K562 (cell line): ENCODE data around the gene DSEL. TPM values are rescaled to one million over a fixed set of nuclear protein-coding genes. Genes with fewer than 3 reads are reported as not detected.

Experiments
- ATAC-seq: fragments of 200-7000 bp; cut with Tn5 transposase; 3 replicates; pipeline ENCODE4 v1.9.1; 2020; ENCODE audit warnings: moderate library complexity
- BruUV-seq: library from RNA; stranded (reverse); fragments of 400-500 nt; replicated peaks from 2 replicates; lab custom pipeline; 2021; lab: Mats Ljungman, UMichigan
- CTCF ChIA-PET: fragments of 300-600 bp; formaldehyde crosslinking; extraction: SDS; loops from one replicate; lab custom pipeline; 2021; ENCODE audit warnings: low intra/inter-chr PET ratio; lab: Yijun Ruan, JAX
- POLR2A ChIA-PET: fragments of 300-600, 350-650 bp; sonication (Branson Sonifier 250); formaldehyde crosslinking; extraction: SDS; loops from one replicate; lab custom pipeline; 2021; ENCODE audit warnings: antibody characterized with exemption, inconsistent platforms; lab: Yijun Ruan, JAX
- DNase-seq, 4 experiments: peaks; one replicate each; pipeline versions ENCODE4 v3.0.0 to v3.0.0-alpha.2; 2011 to 2018; ENCODE audit warnings: low spot score in 3 of 4, mixed read lengths in 3 of 4; ENCODE audit errors: extremely low read depth in 1 of 4
- FAIRE-seq: peaks from 2 replicates; lab custom pipeline; 2011; peaks lifted over from hg19 to GRCh38; lab: Jason Lieb, UNC
- H2AFZ ChIP-seq: 2 replicates; pipeline ENCODE4 v1.6.0; 2011; ENCODE audit warnings: low read depth, low read length, control low read depth, inconsistent platforms
- H3K27ac ChIP-seq: fragments of 200-600 bp; 3 replicates; pipeline ENCODE4 v1.8.0; 2011; ENCODE audit warnings: low read depth, mild to moderate bottlenecking, control low read depth, inconsistent platforms, low read length, moderate library complexity, mixed read lengths; ENCODE audit errors: extremely low read depth
- H3K27me3 ChIP-seq, 2 experiments: fragments of 300-600 bp in 1 of 2; 2 replicates in 1 of 2; 3 replicates in 1 of 2; pipeline versions ENCODE4 v1.6.0 to v1.8.0; 2011; ENCODE audit warnings: inconsistent platforms in 2 of 2, low read length in 2 of 2, mild to moderate bottlenecking in 1 of 2, mixed read lengths in 1 of 2, moderate library complexity in 1 of 2; ENCODE audit not compliant: control insufficient read depth in 2 of 2, insufficient read depth in 2 of 2
- H3K36me3 ChIP-seq: fragments of 300-600 bp; 3 replicates; pipeline ENCODE4 v1.8.0; 2011; ENCODE audit warnings: mild to moderate bottlenecking, low read length, inconsistent platforms; ENCODE audit not compliant: control insufficient read depth, insufficient read depth
- H3K4me1 ChIP-seq, 2 experiments: fragments of 200-600 bp in 1 of 2; replicated peaks in 1 of 2; 2 replicates in 1 of 2; 3 replicates in 1 of 2; pipeline versions ENCODE4 v1.5.1 to v1.8.0; 2011; ENCODE audit warnings: inconsistent platforms in 2 of 2, low read length in 2 of 2, mild to moderate bottlenecking in 1 of 2, mixed read lengths in 1 of 2, moderate library complexity in 1 of 2; ENCODE audit not compliant: control insufficient read depth in 2 of 2, insufficient read depth in 2 of 2
- H3K4me2 ChIP-seq: 2 replicates; pipeline ENCODE4 v1.6.1; 2011; ENCODE audit warnings: low read length, control low read depth, inconsistent platforms, mixed read lengths; ENCODE audit not compliant: insufficient read depth
- H3K4me3 ChIP-seq: fragments of 200-600 bp; sonication (generic), shearing (Covaris generic); 2 replicates; pipeline ENCODE4 v1.5.1; 2016; ENCODE audit warnings: control low read depth, inconsistent platforms
- H3K79me2 ChIP-seq: fragments of 200-600 bp; 3 replicates; pipeline ENCODE4 v1.8.0; 2011; ENCODE audit warnings: low read length, inconsistent platforms; ENCODE audit not compliant: control insufficient read depth, insufficient read depth
- H3K9ac ChIP-seq, 2 experiments: 2 replicates each; pipeline versions ENCODE4 v1.6.0 to v1.6.1; 2011; ENCODE audit warnings: low read depth in 2 of 2, low read length in 2 of 2, control low read depth in 1 of 2, inconsistent platforms in 1 of 2, mild to moderate bottlenecking in 1 of 2, mixed read lengths in 1 of 2; ENCODE audit not compliant: insufficient read depth in 1 of 2
- H3K9me1 ChIP-seq: one replicate; pipeline ENCODE4 v1.6.0; 2011; ENCODE audit warnings: inconsistent platforms, mild to moderate bottlenecking, low read length, moderate library complexity; ENCODE audit not compliant: control insufficient read depth, insufficient read depth
- H3K9me3 ChIP-seq: replicated peaks from 2 replicates; pipeline ENCODE4 v1.5.1; 2011; ENCODE audit warnings: low read depth, low read length, inconsistent platforms; ENCODE audit not compliant: control insufficient read depth, insufficient read depth
- H4K20me1 ChIP-seq: replicated peaks from 2 replicates; pipeline ENCODE4 v1.6.1; 2011; ENCODE audit warnings: low read length, inconsistent platforms, mixed read lengths; ENCODE audit not compliant: control insufficient read depth, insufficient read depth
- C11orf30 ChIP-seq: fragments of 450-650 bp; IDR thresholded peaks from 2 replicates; pipeline ENCODE4 v1.6.1; 2016; ENCODE audit warnings: low read depth, mild to moderate bottlenecking
- CUX1 ChIP-seq: fragments of 200-800 bp; sonication (Bioruptor generic); IDR thresholded peaks from 2 replicates; pipeline ENCODE4 v1.6.1; 2016; ENCODE audit warnings: missing genetic modification characterization, missing compliant biosample characterization
- ESRRB ChIP-seq: fragments of 250-450 bp; sonication (Bioruptor Pico); IDR thresholded peaks from 2 replicates; pipeline ENCODE4 v1.5.0; 2020; ENCODE audit warnings: mild to moderate bottlenecking, moderate library complexity, borderline replicate concordance
- KLF6 ChIP-seq: fragments of 250-450 bp; sonication (Bioruptor Pico); IDR thresholded peaks from 2 replicates; pipeline ENCODE4 v1.4.0; 2020; ENCODE audit warnings: mild to moderate bottlenecking, moderate library complexity, borderline replicate concordance
- LARP7 ChIP-seq: fragments of 450-650 bp; IDR thresholded peaks from 2 replicates; pipeline ENCODE4 v1.6.1; 2016
- MBD1 ChIP-seq: fragments of 250-450 bp; sonication (Bioruptor Pico); IDR thresholded peaks from 2 replicates; pipeline ENCODE4 v1.8.0; 2022; ENCODE audit warnings: inconsistent platforms
- MBD2 ChIP-seq: sonication (generic); IDR thresholded peaks from 2 replicates; pipeline ENCODE4 v1.6.1; 2016; ENCODE audit warnings: low read depth, borderline replicate concordance
- NFE2L1 ChIP-seq: fragments of 450-650 bp; IDR thresholded peaks from 2 replicates; pipeline ENCODE4 v1.6.1; 2016; ENCODE audit warnings: missing genetic modification characterization, low read depth, mild to moderate bottlenecking, missing compliant biosample characterization, moderate library complexity, borderline replicate concordance
- POU5F1 ChIP-seq: fragments of 150-350 bp; IDR thresholded peaks from 2 replicates; pipeline ENCODE4 v1.6.1; 2014; ENCODE audit warnings: borderline replicate concordance, low read length, low read depth, mild to moderate bottlenecking; ENCODE audit not compliant: partially characterized antibody
- STAT5B ChIP-seq: fragments of 250-450 bp; sonication (Bioruptor Pico); IDR thresholded peaks from 2 replicates; pipeline ENCODE4 v1.8.0; 2021; ENCODE audit warnings: mild to moderate bottlenecking, inconsistent platforms
- TAF1 ChIP-seq: IDR thresholded peaks from 2 replicates; pipeline ENCODE4 v1.6.1; 2011; ENCODE audit warnings: mild to moderate bottlenecking, low read length, moderate library complexity; ENCODE audit not compliant: insufficient read depth, control insufficient read depth, severe bottlenecking; ENCODE audit errors: extremely low read depth
- TAF9B ChIP-seq: fragments of 450-650 bp; IDR thresholded peaks from 2 replicates; pipeline ENCODE4 v1.6.1; 2018; ENCODE audit warnings: mild to moderate bottlenecking; ENCODE audit not compliant: partially characterized antibody
- ZBED1 ChIP-seq: IDR thresholded peaks from 2 replicates; pipeline ENCODE4 v1.6.1; 2014
- ZNF134 ChIP-seq: fragments of 250-450 bp; sonication (Bioruptor Pico); conservative IDR thresholded peaks from 2 replicates; pipeline ENCODE4 v1.4.0; 2020
- ZNF212 ChIP-seq: fragments of 450-650 bp; formaldehyde crosslinking; IDR thresholded peaks from 2 replicates; pipeline ENCODE4 v1.4.0; 2020; ENCODE audit warnings: mild to moderate bottlenecking
- WGBS: fragments of 100-300 bp; shearing (Covaris generic); methylation state at CpG from one replicate; pipeline ENCODE4 v1.1.6; 2016; ENCODE audit warnings: low coverage, mixed read lengths; ENCODE audit not compliant: insufficient coverage; ENCODE audit errors: missing lambda C conversion rate; 5-methylcytosine and 5-hydroxymethylcytosine counted together
- in situ Hi-C: fragments of 300-500 bp; cut with MboI; formaldehyde crosslinking; loops from 4 replicates; pipeline ENCODE4 v1.15.0; 2018; ENCODE audit warnings: inconsistent platforms, mixed read lengths
- intact Hi-C: fragments of 100-400 bp; cut with micrococcal nuclease; formaldehyde crosslinking; loops from 2 replicates; pipeline ENCODE4 v1.14.2; 2022
- polyA plus RNA-seq, 8 experiments: library from polyadenylated mRNA; depleted of rRNA in 4 of 8; stranded (reverse) in 5 of 8; unstranded in 3 of 8; fragments of >200 nt; fragmentation: Nextera tagmentation in 2 of 8; fragmentation: Illumina TruSeq in 1 of 8; extraction: Ambion mirVana in 2 of 8; extraction: Trizol in 1 of 8; gene quantifications; 2 replicates each; pipeline versions ENCODE4 v1.2.1 to v1.2.3, GENCODE V29; 2011 to 2014; ENCODE audit warnings: inconsistent platforms in 1 of 8, missing spikeins in 1 of 8
- total RNA-seq, 7 experiments: library from RNA; depleted of rRNA in 6 of 7; stranded (reverse); fragments of >200 nt in 6 of 7; fragmentation: Illumina TruSeq in 2 of 7; extraction: Trizol in 2 of 7; gene quantifications; 2 replicates each; pipeline versions ENCODE4 v1.2.1 to v1.2.3, GENCODE V29; 2011 to 2021; ENCODE audit warnings: low replicate concordance in 1 of 7

The DSEL gene
- total and polyA plus RNA-seq, 9 of the 15 experiments (the other 6 are each of a cell fraction or from before 2014, with no cell fraction given) = under 0.01 to 0.04 (median 0.01) TPM; not detected in 3

DNA sequence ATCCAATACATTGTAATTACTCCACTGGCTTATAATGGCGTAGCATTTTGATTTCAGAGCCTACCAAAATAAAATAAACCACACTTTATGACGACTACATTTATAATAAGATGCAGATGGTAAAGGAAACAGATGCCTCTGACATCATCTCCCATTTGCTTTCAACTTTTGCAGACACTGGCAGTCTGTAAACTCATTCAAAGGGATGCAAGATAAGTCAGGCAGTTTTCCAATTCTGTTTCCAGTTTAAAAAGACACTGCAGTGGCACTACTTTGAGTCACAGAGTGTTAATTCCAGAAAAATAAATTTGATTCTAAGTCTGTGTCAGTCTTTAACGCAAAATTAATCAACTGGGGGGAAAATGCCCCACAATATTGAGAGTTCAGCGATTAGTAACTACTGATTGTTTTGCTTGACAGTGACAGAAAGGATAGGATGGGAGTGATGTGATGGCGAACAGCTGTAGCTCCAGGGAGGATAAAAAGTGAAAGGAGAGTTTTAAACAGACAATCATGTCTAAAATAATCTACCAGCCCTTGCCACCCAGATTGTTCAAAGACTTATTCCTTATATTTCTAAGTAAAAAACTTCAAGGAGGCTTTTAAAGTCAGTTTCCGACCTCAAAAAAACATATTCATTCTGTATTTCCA, 6.7 kb downstream of the DSEL start:
- intact Hi-C loops = loop anchor here (10.0 kb wide), 3 partner anchors 1115 to 1225 kb away; no protein-coding TSS in a partner anchor
- CTCF ChIA-PET = no interaction called here
- FAIRE-seq = no peak

More for the DNA sequence above, 6.7 kb downstream of the DSEL start:
- Histone ChIP-seq H3K36me3 (no peaks in the 10 kb centered on the region), H3K27me3 (no peaks in the 10 kb centered on the region), H2AFZ (no peak overlapping the region), H3K9ac (no peak overlapping the region), H3K4me1 (no peaks in the 10 kb centered on the region), H4K20me1 (no peaks in the 10 kb centered on the region), H3K9me1 (no peaks in the 10 kb centered on the region), H3K79me2 (no peaks in the 10 kb centered on the region), H3K4me3 (no peak overlapping the region), H3K4me2 (no peak overlapping the region), H3K9me3 (no peaks in the 10 kb centered on the region), H3K27ac (no peak overlapping the region)
- ATAC-seq (no peak), DNase-seq (no peak)
- POLR2A ChIA-PET = no interaction called here
- WGBS = 0% methylated on average over 6 of the region's 6 CpGs
- BruUV-seq = no TSS peak
- in situ Hi-C loops = no loop called here
- TF ChIP-seq TAF9B (no peak), MBD1 (no peak), CUX1 (no peak), ESRRB (no peak), STAT5B (CRISPR knock-in tag) (no peak), POU5F1 (no peak), C11orf30 (no peak), MBD2 (no peak), ZNF212 (CRISPR knock-in tag) (no peak), KLF6 (CRISPR knock-in tag) (no peak), TAF1 (no peak), ZNF134 (CRISPR knock-in tag) (no peak), LARP7 (no peak), ZBED1 (no peak), NFE2L1 (tag) (no peak)
